ENCODE measurements around the gene AGBL3. TPM values are rescaled to one million over a fixed set of nuclear protein-coding genes. Genes with fewer than 3 reads are reported as not detected.

Gene AGBL3
- total RNA-seq, 4 donors from 2014 or later = 0.61 to 1.9 (median 1.0) TPM

- intact Hi-C loops (cut with DNase I; ENCODE audit: low total_unique reads) = loop anchor here (10.0 kb wide), 1 partner anchor 189 kb away; no protein-coding TSS in a partner anchor
- Histone ChIP-seq H3K4me3 (no peak overlapping the region), H3K4me1 (no peaks in the 10 kb centered on the region), H3K36me3 (peaks cover 0 to 7% of the 10 kb centered on the region in 2 donors), H3K27ac (no peak overlapping the region), H3K9me3 (no peaks in the 10 kb centered on the region), H3K27me3 (no peaks in the 10 kb centered on the region)
- DNase-seq (no peak), ATAC-seq (peak in 1 of 2 donors; percentile 38)
- in situ Hi-C loops (cut with MboI; ENCODE audit: low sequenced_read_pairs in 4 of 4) = loop anchor here in 1 of 4 donors (10.0 kb wide), 1 partner anchor 319 kb away; no protein-coding TSS in a partner anchor
- TF ChIP-seq POLR2A (IDR thresholded peaks at IDR 0.05) = no peak
- peak in 2 of 5 experiments; percentile 14 to 35 for TF ChIP-seq CTCF (IDR thresholded peaks at IDR 0.05 in 4 of 5, conservative IDR thresholded peaks at IDR 0.05 in 1 of 5)
Observed at GRCh38 chr7:134943785-134944400, 42.4 kb upstream of the AGBL3 start.

- Histone ChIP-seq H3K9me3 (no peaks in the 10 kb centered on the region), H3K36me3 (peaks cover 0 to 13% of the 10 kb centered on the region in 2 donors), H3K27me3 (no peaks in the 10 kb centered on the region), H3K4me1 (no peaks in the 10 kb centered on the region), H3K4me3 (no peak overlapping the region), H3K27ac (no peak overlapping the region)
- TF ChIP-seq POLR2A (IDR thresholded peaks at IDR 0.05) = no peak
- no peak for TF ChIP-seq CTCF (IDR thresholded peaks at IDR 0.05 in 4 of 5, conservative IDR thresholded peaks at IDR 0.05 in 1 of 5)
- DNase-seq (no peak), ATAC-seq (no peak)
- intact Hi-C loops (cut with DNase I; ENCODE audit: low total_unique reads) (loop anchor here (10.0 kb wide), 1 partner anchor 191 kb away; no protein-coding TSS in a partner anchor), in situ Hi-C loops (cut with MboI; ENCODE audit: low sequenced_read_pairs in 4 of 4) (loop anchor here in 1 of 4 donors (10.0 kb wide), 1 partner anchor 321 kb away; no protein-coding TSS in a partner anchor)
Observed at GRCh38 chr7:134945691-134946090, 40.6 kb upstream of the AGBL3 start.

GRCh38 chr7:134946260-134946659 is 40.0 kb upstream of the AGBL3 start:
- no peaks in the 10 kb centered on the region for H3K4me1 ChIP-seq
- DNase-seq = no peak
- intact Hi-C loops (cut with DNase I; ENCODE audit: low total_unique reads) = loop anchor here (10.0 kb wide), 1 partner anchor 191 kb away; no protein-coding TSS in a partner anchor
- no peak for TF ChIP-seq CTCF (IDR thresholded peaks at IDR 0.05 in 4 of 5, conservative IDR thresholded peaks at IDR 0.05 in 1 of 5)
- TF ChIP-seq POLR2A (IDR thresholded peaks at IDR 0.05) = no peak
- peaks cover 0 to 15% of the 10 kb centered on the region in 2 donors for H3K36me3 ChIP-seq
- no peak overlapping the region for H3K4me3 ChIP-seq
- in situ Hi-C loops (cut with MboI; ENCODE audit: low sequenced_read_pairs in 4 of 4) = loop anchor here in 1 of 4 donors (10.0 kb wide), 1 partner anchor 321 kb away; no protein-coding TSS in a partner anchor
- no peak for ATAC-seq
- H3K9me3 ChIP-seq = no peaks in the 10 kb centered on the region
- no peak overlapping the region for H3K27ac ChIP-seq
- H3K27me3 ChIP-seq = no peaks in the 10 kb centered on the region

GRCh38 chr7:134947329-134947728 is 39.0 kb upstream of the AGBL3 start:
- Histone ChIP-seq H3K27me3 (no peaks in the 10 kb centered on the region), H3K36me3 (peaks cover 0 to 15% of the 10 kb centered on the region in 2 donors), H3K27ac (no peak overlapping the region), H3K4me3 (no peak overlapping the region), H3K4me1 (no peaks in the 10 kb centered on the region), H3K9me3 (no peaks in the 10 kb centered on the region)
- in situ Hi-C loops (cut with MboI; ENCODE audit: low sequenced_read_pairs in 4 of 4) (loop anchor here in 1 of 4 donors (10.0 kb wide), 1 partner anchor 323 kb away; no protein-coding TSS in a partner anchor), intact Hi-C loops (cut with DNase I; ENCODE audit: low total_unique reads) (loop anchor here (10.0 kb wide), 1 partner anchor 193 kb away; no protein-coding TSS in a partner anchor)
- DNase-seq (no peak), ATAC-seq (no peak)
- TF ChIP-seq CTCF (IDR thresholded peaks at IDR 0.05 in 4 of 5, conservative IDR thresholded peaks at IDR 0.05 in 1 of 5) (no peak), POLR2A (IDR thresholded peaks at IDR 0.05) (no peak)
